Measurements from ENCODE around the gene UCKL1.
"Not testable (repeated sequence)": the region's sequence is repeated elsewhere in the genome, so short reads cannot be mapped to it uniquely, and the experiment has no call there.

Gene UCKL1

DNA sequence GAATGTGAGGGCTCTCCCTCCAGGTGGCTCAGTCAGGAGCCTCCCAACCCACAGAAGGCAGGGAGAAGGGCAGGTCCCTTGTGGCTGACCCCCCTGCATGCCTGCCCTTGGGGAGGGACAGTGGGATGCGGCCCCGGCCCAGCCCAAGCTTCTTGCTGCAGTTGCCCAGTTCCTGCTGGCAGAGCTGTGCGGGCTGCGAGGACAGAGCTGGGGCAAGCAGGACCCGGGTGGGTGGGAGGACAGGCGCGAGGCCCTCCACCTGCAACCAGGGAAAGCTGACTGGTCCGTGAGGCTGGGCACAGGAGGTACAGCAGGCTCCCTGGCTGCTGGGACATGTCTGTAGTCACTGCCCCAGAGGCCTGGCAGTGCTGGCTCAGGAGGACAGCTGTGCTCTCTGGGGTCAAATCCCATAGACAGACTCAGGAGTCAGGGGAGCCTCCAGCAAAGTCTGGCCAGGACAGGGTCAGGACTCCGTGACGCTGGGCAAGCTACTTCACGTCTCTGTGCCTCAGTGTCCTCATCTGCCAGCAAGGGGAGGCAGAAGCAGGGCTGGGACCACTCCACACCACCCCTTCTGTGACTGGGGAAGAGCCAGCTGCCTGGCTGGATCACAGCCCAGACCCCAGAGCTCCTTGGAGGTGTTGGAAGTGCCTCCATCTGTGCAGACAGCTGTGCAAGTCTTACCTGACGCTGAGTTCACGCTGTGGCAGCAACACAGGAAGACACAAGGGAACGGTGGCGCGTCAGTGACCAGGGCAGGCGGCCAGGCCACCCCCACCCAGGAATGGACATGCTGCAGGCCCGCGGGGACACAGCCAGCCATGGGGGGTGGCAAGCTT lies 13.0 kb downstream of the UCKL1 start:
- no peak for DNase-seq (ENCODE audit: low spot score)

DNA sequence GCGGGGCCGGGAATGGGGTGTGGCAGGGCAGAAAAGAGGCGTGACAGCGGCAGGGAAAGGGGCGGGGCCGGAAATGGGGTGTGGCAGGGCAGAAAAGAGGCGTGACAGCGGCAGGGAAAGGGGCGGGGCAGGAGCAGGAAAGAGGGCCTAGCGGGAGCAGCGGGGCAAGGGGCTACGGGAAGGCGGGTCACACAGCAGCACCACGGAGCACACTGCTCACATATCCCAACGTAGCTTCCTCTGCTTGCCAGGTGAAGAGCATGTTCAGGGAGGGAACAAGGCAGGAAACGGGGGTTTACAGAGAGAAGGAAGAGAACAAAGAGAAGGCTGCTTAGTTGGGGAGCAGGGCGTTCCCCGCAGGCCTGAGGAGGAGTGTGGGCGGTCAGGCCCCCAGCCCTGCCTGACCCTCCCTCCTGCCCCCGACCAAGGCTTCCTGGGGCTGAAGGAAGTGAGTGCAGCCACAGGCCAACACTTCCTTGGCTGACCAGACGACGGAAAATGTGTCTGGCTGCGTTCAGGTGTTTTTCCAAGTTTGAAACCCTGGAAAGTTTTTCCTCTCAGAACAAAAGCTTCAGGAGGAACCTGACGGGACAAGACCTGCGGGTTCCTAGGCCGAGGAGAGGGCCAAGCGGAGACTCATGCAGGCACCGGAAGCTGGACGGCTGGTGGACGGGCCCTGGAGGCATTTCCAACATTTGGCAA lies 13.8 kb downstream of the UCKL1 start:
- DNase-seq (ENCODE audit: low spot score): peak; percentile 75

DNA sequence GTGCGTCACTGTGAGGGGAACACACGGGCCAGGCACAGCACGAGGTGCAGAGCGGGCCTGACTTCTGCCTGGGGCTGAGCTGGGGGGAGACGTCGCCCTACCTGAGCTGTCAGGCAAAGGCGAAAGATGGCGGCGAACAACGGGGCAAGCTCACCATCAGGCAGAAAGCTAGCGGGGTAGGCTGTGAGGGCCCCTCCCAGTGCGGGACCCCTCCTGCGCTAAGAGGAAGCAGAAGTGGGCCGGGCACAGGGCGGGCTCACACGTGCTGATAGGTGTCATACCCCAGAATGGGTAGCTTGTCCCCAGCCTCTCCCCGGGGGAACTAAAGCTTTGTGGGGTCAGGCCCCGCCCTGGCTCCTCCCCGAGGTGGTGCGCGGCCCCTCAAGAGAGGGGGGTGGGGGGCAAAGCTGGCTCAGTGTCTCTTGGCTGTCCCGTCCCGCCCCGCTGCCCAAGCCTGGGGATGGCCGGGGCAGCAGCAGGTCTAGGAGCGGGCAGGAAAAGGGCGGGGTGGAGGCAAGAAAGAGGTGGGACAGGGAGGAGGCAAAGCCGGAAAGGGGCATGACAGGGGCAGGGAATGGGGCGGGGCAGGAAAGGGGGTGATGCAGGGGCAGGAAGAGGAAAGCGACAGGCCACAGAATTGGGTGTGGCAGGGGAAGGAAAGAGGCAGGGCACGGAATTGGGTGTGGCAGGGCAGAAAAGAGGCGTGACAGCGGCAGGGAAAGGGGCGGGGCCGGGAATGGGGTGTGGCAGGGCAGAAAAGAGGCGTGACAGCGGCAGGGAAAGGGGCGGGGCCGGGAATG lies 14.7 kb downstream of the UCKL1 start:
- DNase-seq (ENCODE audit: low spot score): peak; percentile 96

DNA sequence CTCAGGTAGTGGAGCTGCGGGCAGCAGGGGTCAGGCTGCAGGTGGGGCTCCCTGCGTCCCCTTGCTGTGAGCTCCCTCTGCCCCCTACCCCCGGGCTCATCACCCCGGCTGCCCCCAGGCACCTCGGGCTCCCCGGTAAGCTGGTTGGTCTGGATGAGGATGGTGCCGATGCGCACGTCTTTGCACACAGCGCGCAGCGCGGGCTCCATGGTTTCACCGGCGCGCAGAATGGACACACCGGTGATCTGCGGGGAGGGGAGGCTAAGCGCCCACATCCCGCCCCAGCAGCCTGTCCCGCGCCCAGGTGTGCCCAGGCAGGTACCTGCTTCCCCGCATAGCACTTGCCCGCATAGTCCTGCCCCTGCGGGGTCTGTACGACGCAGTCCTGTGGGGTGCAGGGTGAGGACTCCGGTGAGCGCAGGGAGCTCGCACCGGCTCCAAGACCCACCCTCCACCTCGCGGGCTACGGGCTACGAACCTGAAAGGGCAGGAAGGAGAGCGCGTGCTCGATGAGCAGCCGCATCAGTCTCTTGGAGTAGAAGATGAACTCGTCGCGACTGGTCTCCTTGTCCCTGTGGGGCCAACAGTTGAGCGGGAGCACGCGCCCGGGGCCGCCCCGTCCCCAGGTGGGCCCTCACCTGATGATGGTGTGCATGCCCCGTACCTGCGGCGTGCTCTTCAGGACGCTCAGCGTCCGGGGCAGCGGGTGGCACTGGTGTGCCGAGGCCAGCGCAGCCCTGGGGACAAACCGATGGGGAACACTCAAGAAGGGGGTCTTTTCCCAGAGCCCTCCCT lies 15.5 kb downstream of the UCKL1 start:
- no peak for DNase-seq (ENCODE audit: low spot score)

DNA sequence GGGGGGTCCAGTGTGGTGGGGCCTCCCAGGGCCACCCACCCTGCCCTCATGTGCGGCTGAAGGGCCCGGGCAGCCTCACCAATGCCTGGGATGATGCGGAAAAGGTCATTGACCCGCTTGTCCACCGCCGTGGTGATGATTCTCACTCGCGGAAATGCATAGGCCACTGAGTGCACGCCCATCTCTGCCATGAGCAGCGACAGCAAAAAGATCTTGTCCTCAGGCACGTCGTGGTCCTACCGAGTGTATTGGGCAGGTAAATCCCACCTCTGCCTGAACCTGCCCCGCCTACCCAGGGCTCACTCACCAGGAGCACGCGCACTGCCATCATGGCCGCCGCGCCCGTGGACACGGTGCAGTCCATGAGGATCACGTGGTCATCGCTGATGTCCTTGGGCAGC lies 16.1 kb downstream of the UCKL1 start:
- DNase-seq (ENCODE audit: low spot score): no peak

DNA sequence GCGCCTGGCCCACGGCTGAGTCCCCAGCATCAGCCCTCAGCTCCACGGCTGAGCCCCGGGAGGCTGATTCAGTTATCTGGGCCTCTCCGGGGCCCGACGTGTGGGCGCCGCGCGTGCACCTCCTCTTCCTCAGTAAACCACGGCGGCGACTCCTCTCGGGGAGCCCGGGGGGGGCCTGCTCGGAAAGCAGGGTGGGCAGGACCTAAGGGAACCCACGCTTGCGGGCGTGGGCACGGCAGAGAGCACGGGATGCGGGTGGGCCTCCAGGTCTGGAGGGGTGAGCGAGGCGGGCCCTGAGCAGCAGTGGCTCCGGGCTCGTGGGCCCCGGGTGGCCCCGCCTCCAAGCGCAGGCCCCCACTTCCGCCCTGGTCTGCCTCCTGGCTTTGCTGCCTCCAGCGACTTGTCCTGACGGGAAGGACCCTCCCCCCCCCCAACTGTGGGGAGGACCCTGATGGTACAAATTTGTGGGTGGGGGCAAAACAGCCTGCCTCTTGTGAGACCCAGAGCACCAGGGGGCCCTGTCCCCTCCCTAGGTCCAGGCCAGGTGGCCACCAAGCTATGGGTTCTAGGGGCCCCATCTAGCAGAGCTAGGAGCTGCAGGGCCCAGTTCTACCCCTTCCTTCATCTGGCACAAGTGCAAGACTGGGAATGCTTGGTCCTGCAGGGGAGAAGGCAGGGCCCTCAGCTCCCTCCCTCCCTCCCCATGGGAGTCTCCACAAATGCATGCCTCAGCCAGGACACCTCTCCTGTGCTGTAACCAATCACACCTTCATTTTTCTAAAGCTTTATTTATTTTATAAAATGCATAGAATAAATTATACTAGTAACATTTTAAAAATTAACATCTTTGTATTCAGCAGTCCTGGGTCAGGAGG lies 16.9 kb downstream of the UCKL1 start:
- DNase-seq (ENCODE audit: low spot score): no peak

DNA sequence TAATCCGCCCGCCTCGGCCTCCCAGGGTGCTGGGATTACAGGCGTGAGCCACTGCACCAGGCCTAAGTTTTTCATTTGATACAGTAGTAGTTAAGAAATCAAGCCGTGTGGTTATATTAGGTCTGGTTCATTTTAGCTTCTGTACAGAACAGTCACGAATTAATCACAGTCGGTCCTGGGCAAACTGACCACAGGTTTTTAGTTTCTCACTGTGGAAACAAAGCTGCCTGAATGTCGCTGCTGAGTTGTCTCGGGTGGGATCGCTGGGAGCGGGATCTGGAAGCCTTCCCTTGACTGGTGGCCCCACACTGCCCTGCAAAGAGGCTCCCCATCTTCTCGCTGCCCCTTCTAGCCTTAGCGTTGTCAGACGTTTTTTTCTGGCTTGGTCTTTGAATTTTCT lies 18.6 kb downstream of the UCKL1 start:
- DNase-seq (ENCODE audit: low spot score): no peak

DNA sequence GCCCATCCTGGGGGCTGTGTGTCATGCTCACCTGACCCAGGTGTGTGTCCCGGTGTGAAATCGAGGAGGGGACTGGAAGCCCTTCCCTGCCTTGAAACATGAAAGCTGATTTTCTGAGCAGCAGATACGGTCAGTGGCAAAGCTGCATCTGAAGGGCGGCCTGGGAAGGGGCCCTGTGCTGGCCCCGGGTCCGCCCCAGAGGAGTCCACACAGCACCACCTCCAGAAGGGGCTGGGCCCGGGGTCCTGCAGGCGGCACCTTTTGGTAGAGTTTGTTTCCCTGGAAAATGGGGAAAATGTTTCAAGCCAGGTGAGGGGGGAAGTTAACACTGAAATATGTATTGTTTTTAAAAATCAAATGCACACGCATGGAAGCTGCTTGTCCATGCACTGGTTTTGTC lies 20.8 kb downstream of the UCKL1 start:
- DNase-seq (ENCODE audit: low spot score): no peak

DNA sequence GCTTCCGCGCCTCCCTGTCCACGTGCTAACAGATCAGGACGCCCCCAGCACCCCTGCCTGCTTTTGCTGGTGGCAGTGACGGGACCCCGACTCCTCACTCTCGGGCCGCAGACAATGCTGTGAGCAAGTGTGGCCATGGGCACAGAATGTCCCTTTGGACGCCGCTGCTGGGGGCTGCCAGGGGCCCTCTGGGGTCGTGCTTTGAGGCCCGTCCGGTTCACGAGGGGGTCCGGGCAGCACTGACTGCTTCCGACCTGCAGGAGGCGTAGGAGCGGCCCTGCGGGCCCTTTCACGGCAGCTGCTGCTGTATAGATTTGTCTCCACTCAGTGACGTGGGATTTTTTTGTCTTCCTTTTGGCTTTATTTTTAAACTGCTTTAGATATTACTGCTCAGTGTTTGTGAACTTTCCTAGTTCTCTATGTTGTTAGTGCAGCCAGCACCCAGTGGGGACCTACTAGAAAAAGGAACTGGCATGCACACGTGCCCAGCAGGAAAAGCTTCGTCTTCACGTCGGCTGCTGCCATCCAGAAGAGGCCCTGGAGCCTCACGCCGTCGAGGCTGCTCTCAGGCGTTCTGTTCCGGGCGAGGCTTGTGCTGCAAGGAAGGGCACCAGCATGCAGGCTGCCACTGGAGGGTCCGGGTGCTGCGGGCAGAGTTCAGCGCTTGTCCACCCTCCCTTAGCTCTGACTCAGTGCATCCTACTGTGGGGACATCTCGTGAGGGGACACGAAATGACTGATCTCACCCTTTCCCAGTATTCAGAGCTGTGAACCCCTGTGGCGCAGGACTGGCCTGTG lies 21.7 kb downstream of the UCKL1 start:
- DNase-seq (ENCODE audit: low spot score): no peak

DNA sequence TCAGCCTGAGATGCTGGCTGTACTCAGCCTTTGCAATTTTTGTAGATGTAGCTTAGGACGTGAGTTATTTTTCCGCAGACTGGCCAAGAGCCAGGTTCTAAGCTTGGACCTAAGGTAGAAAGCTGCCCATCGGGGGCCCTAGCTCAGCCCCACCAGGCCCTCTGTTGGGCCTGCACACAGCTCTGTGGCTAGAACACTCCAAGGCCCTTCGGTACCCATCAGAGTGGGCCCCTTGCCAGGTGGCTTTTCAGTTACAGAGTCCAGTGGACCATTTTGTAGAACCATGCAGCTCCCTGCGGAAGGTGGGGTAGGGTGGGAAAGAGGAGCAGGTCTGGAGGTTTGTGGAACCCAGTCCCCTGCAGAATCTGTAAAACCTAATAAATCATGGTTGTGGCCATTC lies 22.6 kb downstream of the UCKL1 start:
- DNase-seq (ENCODE audit: low spot score): no peak

DNA sequence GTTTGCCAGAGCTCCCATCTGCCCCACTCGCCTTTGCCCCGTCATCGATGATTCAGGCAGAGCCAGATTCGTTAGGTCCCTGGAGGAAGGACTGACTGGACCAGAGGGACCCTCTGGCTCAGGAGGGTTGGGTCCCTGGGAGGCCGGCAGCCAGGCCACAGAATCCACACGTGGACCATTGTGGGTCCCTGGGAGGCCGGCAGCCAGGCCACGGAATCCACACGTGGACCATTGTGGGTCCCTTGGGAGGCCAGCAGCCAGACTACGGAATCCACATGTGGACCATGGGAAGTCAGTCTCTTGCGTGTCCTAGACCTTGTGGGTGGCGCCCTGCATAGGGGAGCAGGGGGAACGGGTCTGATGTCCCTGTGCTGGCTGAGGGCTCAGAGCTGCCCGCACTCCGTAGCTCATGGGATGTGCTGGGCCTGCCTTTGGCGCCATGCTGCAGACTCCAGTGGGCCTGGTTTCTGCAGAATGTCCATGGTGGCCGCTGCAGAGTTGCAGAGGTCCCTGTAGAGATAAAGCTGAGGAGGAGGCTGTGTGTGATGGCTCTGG lies 23.5 kb downstream of the UCKL1 start:
- DNase-seq (ENCODE audit: low spot score): no peak

DNA sequence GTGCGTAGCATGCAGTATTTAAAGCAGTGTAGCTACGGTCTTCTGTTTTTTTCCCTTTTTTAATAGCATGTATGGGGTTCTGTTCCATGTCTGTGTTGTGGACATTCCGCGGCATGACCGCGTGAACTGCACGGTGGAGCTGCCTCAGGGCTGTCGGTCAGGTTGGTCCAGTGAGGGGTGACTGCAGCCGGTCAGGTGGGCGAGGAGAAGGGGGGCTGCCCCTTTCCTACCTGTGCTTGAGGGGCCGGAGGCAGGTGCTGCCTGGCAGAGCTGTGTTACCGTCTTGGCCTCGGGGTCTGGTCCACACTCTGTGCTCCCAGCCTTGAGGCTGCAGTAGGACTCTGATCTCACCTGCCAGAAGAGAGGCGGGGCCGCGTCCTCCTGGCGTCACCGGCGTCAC lies 24.5 kb downstream of the UCKL1 start:
- no peak for DNase-seq (ENCODE audit: low spot score)

DNA sequence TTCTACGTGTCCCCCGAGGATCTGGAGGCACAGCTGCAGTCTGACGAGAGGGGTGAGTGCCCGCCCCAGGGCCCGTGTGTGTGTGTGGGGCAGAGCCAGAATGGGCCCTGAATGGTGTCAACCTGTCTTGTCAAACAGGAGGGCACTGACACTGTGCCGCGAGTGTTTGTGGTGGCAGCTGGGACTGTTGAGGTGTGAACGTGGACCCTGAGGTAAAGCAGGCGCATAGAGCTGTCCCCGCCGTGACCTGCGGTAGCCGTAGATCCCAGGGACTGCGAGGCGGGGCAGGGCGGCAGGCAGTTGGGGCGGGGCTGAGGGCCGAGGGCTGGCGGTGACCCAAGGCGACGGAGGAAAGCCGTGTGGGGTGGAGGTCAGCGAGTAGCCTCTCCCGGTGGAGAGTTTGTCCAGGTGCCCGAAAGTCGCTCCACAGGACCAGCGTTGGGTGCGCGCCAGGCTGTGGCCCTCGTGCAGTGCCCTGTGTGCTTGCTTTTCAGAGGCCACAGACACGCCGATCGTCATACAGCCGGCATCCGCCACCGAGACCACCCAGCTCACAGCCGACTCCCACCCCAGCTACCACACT lies 25.2 kb downstream of the UCKL1 start:
- DNase-seq (ENCODE audit: low spot score): no peak

DNA sequence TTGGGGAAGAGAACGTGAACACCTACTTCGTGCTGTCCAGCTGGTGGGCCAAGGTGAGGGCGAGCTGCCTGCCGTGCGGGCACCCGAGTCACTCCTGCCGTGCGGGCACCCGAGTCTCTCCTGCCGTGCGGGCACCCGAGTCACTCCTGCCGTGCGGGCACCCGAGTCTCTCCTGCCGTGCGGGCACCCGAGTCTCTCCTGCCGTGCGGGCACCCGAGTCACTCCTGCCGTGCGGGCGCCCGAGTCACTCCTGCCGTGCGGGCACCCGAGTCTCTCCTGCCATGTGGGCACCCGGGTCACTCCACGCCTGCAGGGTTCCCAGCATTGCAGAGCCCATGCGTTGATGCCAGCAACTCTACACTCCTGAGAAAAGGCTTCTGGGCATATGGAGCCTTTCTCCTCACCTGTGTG lies 26.7 kb downstream of the UCKL1 start:
- not testable (repeated sequence) for DNase-seq (ENCODE audit: low spot score)

DNA sequence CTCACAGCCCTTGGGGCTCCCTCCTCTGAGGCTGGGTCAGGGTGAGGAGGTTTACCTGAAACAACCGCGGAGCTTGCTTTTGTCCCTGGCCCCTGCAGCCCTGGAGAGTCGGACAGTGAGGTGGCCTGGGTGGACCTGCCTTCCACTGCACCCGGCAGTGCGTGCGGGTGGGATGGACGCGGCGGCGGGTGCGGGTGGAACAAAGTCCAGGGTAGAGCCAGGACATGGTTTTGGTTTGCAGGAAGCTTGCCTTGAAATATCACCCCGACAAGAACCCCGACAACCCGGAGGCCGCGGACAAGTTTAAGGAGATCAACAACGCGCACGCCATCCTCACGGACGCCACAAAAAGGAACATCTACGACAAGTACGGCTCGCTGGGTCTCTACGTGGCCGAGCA lies 27.1 kb downstream of the UCKL1 start:
- no peak for DNase-seq (ENCODE audit: low spot score)

DNA sequence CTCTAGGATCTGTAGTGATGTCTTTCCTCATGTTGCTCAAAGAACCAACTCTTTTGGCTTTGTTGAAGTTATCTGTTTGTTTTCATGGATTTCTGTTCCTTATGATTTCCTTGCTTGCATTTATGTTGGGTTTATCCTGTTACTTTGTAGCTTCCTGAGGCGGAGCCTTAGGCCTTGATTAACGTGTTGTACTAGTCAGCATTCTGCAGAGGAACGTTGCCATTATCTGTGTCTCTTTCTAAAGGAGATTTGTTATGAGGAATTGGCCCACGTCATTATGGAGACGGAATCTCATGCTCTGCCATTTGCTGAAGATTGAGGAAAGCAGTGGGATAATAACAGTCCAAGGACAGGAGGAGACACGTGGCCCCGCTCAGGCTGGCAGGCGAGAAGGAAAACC lies 29.9 kb downstream of the UCKL1 start:
- no peak for DNase-seq (ENCODE audit: low spot score)

DNA sequence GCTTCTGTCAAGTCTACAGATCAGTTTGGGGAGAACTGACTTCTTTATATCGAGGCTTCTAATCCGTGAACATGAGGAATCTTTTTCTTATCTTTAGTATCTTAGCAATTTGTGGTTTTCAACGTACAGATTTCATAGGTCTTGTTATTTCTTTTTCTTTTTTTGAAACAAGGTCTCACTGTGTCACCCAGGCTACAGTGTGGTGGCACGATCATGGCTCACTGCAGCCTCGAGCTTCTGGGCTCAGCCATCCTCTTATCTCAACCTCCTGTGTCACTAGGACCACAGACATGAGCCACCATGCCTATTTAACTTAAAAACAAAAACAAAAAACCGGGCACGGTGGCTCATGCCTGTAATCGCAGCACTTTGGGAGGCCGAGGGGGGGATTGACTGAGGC lies 32.0 kb downstream of the UCKL1 start:
- DNase-seq (ENCODE audit: low spot score): no peak

DNA sequence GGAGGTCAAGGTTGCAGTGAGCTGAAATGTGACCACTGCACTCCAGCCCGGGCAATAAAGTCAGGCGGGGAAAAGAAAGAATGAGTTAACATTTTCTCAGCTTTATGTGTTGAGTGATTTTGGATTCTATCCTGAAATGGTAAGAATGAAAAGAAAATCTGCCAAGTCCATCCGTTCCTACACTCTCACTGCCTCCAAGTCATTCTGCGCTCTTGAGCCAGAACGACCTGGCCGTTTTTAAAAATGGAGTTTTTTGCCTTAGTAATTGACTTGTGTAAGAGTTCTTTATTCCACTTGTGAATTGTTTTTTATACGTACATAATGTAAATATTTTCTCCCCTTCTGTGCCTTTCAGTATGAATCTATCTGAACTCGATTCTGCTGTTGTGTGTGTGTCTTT lies 32.6 kb downstream of the UCKL1 start:
- no peak for DNase-seq (ENCODE audit: low spot score)

DNA sequence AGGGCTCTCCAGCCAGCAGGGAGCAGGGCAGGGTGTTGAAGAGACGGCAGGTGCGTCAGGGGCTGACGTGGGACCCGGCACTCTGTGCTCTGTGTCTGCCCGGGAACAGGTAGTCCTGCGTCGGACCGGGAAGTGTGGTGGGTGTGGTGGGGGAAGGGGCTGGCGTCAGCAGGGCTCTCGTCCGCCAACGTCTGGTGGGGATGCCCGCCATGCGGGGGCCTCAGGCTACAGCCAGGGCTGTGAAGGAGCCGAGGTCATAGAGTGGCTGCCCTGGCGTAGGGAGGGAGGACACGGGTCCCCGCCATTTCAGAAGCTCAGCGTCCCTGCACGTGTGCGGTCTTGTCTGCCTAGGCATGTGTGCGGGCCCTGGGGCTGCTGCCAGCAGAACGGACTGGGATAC lies 36.0 kb downstream of the UCKL1 start:
- no peak for DNase-seq (ENCODE audit: low spot score)

DNA sequence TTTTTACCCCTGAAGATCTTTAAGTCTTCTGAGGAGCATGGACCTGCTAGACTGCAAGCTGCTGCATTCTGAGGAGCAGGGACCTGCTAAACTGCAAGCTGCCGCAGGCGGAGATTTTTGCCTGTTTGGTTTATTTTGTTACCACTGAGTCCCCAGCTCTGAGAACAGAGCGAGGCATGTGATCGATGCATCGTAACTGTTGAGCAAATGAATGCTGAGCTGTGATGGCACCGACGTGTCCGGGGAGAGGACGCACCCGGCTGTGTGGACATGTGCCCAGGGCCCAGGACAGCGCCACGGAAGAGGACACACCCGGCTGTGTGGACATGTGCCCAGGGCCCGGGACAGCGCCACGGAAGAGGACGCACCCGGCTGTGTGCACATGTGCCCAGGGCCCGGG lies 37.1 kb downstream of the UCKL1 start:
- no peak for DNase-seq (ENCODE audit: low spot score)
